Gastrocnemius medialis (tissue), 4 donors: Measurements from ENCODE around the gene XXYLT1. TPM values are rescaled to one million over a fixed set of nuclear protein-coding genes. Genes with fewer than 3 reads are reported as not detected.
A peak's percentile ranks its signal among the peaks of the same experiment; 100 is the strongest.

Source experiments
- ATAC-seq, 2 donors: fragments of 150-250 bp; one replicate each; pipeline ENCODE4 v1.9.1; 2016
- DNase-seq, 2 donors: peaks; one replicate each; pipeline ENCODE4 v3.0.0-alpha.2; 2019
- H3K27ac ChIP-seq, 4 donors: fragments of 200-600 bp; sonication (generic); 1 replicate in 1 of 4; 2 replicates in 3 of 4; pipeline ENCODE4 v1.5.1; 2016 to 2018; ENCODE audit warnings: mild to moderate bottlenecking in 2 of 4, moderate library complexity in 1 of 4
- H3K27me3 ChIP-seq, 3 donors: fragments of 200-600 bp; sonication (generic) in 2 of 3; 1 replicate in 1 of 3; 2 replicates in 2 of 3; pipeline versions ENCODE4 v1.5.1 to v1.6.0; 2016 to 2019; ENCODE audit warnings: mild to moderate bottlenecking in 1 of 3, moderate library complexity in 1 of 3
- H3K36me3 ChIP-seq, 2 donors: fragments of 200-600 bp; sonication (generic) in 1 of 2; one replicate each; pipeline ENCODE4 v1.5.1; 2017 to 2018
- H3K4me1 ChIP-seq, 2 donors: fragments of 200-600 bp; sonication (generic) in 1 of 2; one replicate each; pipeline ENCODE4 v1.5.1; 2016 to 2017; ENCODE audit warnings: mild to moderate bottlenecking in 2 of 2
- H3K4me3 ChIP-seq, 4 donors: fragments of 200-600 bp; sonication (generic) in 3 of 4; 1 replicate in 1 of 4; 2 replicates in 3 of 4; pipeline ENCODE4 v1.5.1; 2016 to 2019; ENCODE audit warnings: mild to moderate bottlenecking in 2 of 4
- H3K9me3 ChIP-seq, 3 donors: fragments of 200-600 bp; sonication (generic) in 2 of 3; 1 replicate in 1 of 3; 2 replicates in 2 of 3; pipeline ENCODE4 v1.5.1; 2016 to 2019
- CTCF ChIP-seq, 5 experiments: fragments of 450-650 bp in 3 of 5; fragments of 200-600 bp in 2 of 5; sonication (generic) in 2 of 5; IDR thresholded peaks in 4 of 5; conservative IDR thresholded peaks in 1 of 5; 1 replicate in 4 of 5; 2 replicates in 1 of 5; pipeline ENCODE4 v1.5.1; 2016 to 2019; ENCODE audit warnings: antibody characterized with exemption in 5 of 5, mild to moderate bottlenecking in 3 of 5, moderate library complexity in 3 of 5
- POLR2A ChIP-seq, 2 donors: fragments of 450-650 bp; IDR thresholded peaks; one replicate each; pipeline ENCODE4 v1.6.1; 2017; ENCODE audit warnings: antibody characterized with exemption in 2 of 2, mild to moderate bottlenecking in 2 of 2, moderate library complexity in 2 of 2
- in situ Hi-C, 4 donors: fragments of 200-750 bp; cut with MboI; loops; one replicate each; pipeline versions ENCODE4 v1.15.0 to v1.8.0; 2017; ENCODE audit warnings: low sequenced_read_pairs in 4 of 4
- intact Hi-C: fragments of 100-400 bp; cut with DNase I; formaldehyde crosslinking; loops from one replicate; pipeline ENCODE4 v1.15.1; 2023; ENCODE audit warnings: low total_unique reads
- total RNA-seq, 4 donors: library from RNA; depleted of rRNA; stranded (reverse); fragments of >200 nt; gene quantifications; one replicate each; pipeline versions ENCODE4 v1.1.0 to v1.2.3, GENCODE V29; 2016

The XXYLT1 gene
- total RNA-seq, 4 donors from 2014 or later: 0.87 to 3.1 (median 1.3) TPM

- peaks cover 14 to 22% of the 10 kb centered on the region in 2 donors for H3K4me1 ChIP-seq
- no peaks in the 10 kb centered on the region for H3K9me3 ChIP-seq
- peak overlapping the region in 3 of 4 donors; percentile 51 to 62 (median 54) for H3K27ac ChIP-seq
- intact Hi-C loops (no loop called here), in situ Hi-C loops (no loop called here)
- ATAC-seq: peak; percentile 86 to 88
- DNase-seq: peak; percentile 59 to 69
- H3K4me3 ChIP-seq: no peak overlapping the region
- no peaks in the 10 kb centered on the region for H3K36me3 ChIP-seq
- no peaks in the 10 kb centered on the region for H3K27me3 ChIP-seq
- TF ChIP-seq CTCF (IDR thresholded peaks at IDR 0.05 in 4 of 5, conservative IDR thresholded peaks at IDR 0.05 in 1 of 5): no peak
- no peak for TF ChIP-seq POLR2A (IDR thresholded peaks at IDR 0.05)
These were observed 30.7 kb downstream of the XXYLT1 start for GRCh38 chr3:195240171-195240701.

- no peak for DNase-seq
- Histone ChIP-seq H3K36me3 (no peaks in the 10 kb centered on the region), H3K27ac (peak overlapping the region in 1 of 4 donors; percentile 62), H3K4me3 (no peak overlapping the region), H3K9me3 (no peaks in the 10 kb centered on the region), H3K4me1 (peaks cover 14 to 22% of the 10 kb centered on the region in 2 donors), H3K27me3 (no peaks in the 10 kb centered on the region)
- intact Hi-C loops (no loop called here), in situ Hi-C loops (no loop called here)
- no peak for TF ChIP-seq CTCF (IDR thresholded peaks at IDR 0.05 in 4 of 5, conservative IDR thresholded peaks at IDR 0.05 in 1 of 5)
- no peak for TF ChIP-seq POLR2A (IDR thresholded peaks at IDR 0.05)
- no peak for ATAC-seq
These were observed 31.8 kb downstream of the XXYLT1 start for GRCh38 chr3:195239121-195239520.

- H3K36me3 ChIP-seq: no peaks in the 10 kb centered on the region
- no peaks in the 10 kb centered on the region for H3K27me3 ChIP-seq
- intact Hi-C loops: no loop called here
- no peak overlapping the region for H3K4me3 ChIP-seq
- TF ChIP-seq CTCF (IDR thresholded peaks at IDR 0.05 in 4 of 5, conservative IDR thresholded peaks at IDR 0.05 in 1 of 5) (no peak), POLR2A (IDR thresholded peaks at IDR 0.05) (no peak)
- in situ Hi-C loops: no loop called here
- peak overlapping the region in 1 of 4 donors; percentile 62 for H3K27ac ChIP-seq
- H3K9me3 ChIP-seq: no peaks in the 10 kb centered on the region
- ATAC-seq (peak in 1 of 2 donors; percentile 57), DNase-seq (no peak)
- H3K4me1 ChIP-seq: peaks cover 14 to 22% of the 10 kb centered on the region in 2 donors
These were observed 32.3 kb downstream of the XXYLT1 start for GRCh38 chr3:195238586-195239118.

GRCh38 chr3:195238081-195238571 lies 32.8 kb downstream of the XXYLT1 start:
- no peak for TF ChIP-seq POLR2A (IDR thresholded peaks at IDR 0.05)
- TF ChIP-seq CTCF (IDR thresholded peaks at IDR 0.05 in 4 of 5, conservative IDR thresholded peaks at IDR 0.05 in 1 of 5): no peak
- Histone ChIP-seq H3K9me3 (no peaks in the 10 kb centered on the region), H3K4me1 (peaks cover 14 to 22% of the 10 kb centered on the region in 2 donors), H3K27ac (peak overlapping the region in 1 of 4 donors; percentile 62), H3K36me3 (no peaks in the 10 kb centered on the region), H3K27me3 (no peaks in the 10 kb centered on the region), H3K4me3 (no peak overlapping the region)
- intact Hi-C loops: no loop called here
- DNase-seq (no peak), ATAC-seq (no peak)
- in situ Hi-C loops: no loop called here
